ENCODE results near the gene NDUFA7. TPM values are rescaled to one million over a fixed set of nuclear protein-coding genes. Genes with fewer than 3 reads are reported as not detected.
A peak's percentile ranks its signal among the peaks of the same experiment; 100 is the strongest.

Gene NDUFA7
- total and polyA plus RNA-seq, 2 of the 13 experiments (the other 11 are each of a cell fraction or from before 2014, with no cell fraction given) = 64.5 to 71.5 TPM

DNA sequence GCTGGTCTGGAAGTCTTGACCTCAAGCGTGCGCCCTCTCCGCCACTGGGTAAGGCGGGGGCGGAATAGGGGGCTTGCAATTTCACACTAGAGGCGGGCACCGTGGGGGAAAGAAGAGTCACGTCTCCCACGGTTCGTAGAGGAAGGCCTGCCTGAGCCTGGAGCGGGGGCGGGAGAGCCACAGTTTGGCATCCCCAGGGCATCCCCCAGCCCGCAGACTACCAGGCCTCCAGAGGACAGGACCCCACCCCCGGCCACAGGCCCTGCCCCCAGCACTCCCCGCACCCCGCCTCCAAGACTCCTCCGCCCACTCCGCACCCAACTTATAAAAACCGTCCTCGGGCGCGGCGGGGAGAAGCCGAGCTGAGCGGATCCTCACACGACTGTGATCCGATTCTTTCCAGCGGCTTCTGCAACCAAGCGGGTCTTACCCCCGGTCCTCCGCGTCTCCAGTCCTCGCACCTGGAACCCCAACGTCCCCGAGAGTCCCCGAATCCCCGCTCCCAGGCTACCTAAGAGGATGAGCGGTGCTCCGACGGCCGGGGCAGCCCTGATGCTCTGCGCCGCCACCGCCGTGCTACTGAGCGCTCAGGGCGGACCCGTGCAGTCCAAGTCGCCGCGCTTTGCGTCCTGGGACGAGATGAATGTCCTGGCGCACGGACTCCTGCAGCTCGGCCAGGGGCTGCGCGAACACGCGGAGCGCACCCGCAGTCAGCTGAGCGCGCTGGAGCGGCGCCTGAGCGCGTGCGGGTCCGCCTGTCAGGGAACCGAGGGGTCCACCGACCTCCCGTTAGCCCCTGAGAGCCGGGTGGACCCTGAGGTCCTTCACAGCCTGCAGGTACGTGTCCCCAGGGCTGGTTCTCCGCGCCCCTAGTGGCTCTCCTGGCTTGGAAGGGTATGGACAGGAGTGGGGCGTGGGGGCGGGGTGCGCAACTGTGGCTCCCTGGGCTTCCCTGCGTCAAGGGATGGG lies 42.9 kb upstream of the NDUFA7 start, which contains the start of gene ANGPTL4 (continued):
- TF ChIP-seq ZNF687 (CRISPR knock-in tag; IDR thresholded peaks at IDR 0.05) = peak; percentile 93
- no peak for TF ChIP-seq HMG20A (CRISPR knock-in tag; IDR thresholded peaks at IDR 0.05; ENCODE audit: borderline replicate concordance)
- no peak for TF ChIP-seq ETV5 (CRISPR knock-in tag; IDR thresholded peaks at IDR 0.05; ENCODE audit: borderline replicate concordance)
- TF ChIP-seq RNF219 (CRISPR knock-in tag; IDR thresholded peaks at IDR 0.05) = no peak
- no peak for TF ChIP-seq SP2 (CRISPR knock-in tag; IDR thresholded peaks at IDR 0.05)
- TF ChIP-seq THAP7 (CRISPR knock-in tag; IDR thresholded peaks at IDR 0.05) = no peak
- TF ChIP-seq, protein P1, sequence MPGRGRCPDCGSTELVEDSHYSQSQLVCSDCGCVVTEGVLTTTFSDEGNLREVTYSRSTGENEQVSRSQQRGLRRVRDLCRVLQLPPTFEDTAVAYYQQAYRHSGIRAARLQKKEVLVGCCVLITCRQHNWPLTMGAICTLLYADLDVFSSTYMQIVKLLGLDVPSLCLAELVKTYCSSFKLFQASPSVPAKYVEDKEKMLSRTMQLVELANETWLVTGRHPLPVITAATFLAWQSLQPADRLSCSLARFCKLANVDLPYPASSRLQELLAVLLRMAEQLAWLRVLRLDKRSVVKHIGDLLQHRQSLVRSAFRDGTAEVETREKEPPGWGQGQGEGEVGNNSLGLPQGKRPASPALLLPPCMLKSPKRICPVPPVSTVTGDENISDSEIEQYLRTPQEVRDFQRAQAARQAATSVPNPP (CRISPR knock-in tag; IDR thresholded peaks at IDR 0.05) = no peak
- no peak for TF ChIP-seq ZNF7 (CRISPR knock-in tag; IDR thresholded peaks at IDR 0.05)
- TF ChIP-seq ZNF282 (IDR thresholded peaks at IDR 0.05; ENCODE audit: partially characterized antibody) = no peak
- TF ChIP-seq ZSCAN29 (CRISPR knock-in tag; conservative IDR thresholded peaks at IDR 0.05) = peak; percentile 68; the same call in 1 of the 2 replicates
- peak; percentile 49; the same call in 1 of the 2 replicates for TF ChIP-seq GABPB1 (CRISPR knock-in tag; IDR thresholded peaks at IDR 0.05)
- no peak for TF ChIP-seq ZFP37 (CRISPR knock-in tag; IDR thresholded peaks at IDR 0.05; ENCODE audit: borderline replicate concordance)
- TF ChIP-seq ZNF710 (CRISPR knock-in tag; IDR thresholded peaks at IDR 0.05; ENCODE audit: borderline replicate concordance) = no peak
- peak; percentile 73; the same call in 1 of the 2 replicates for TF ChIP-seq ZNF556 (CRISPR knock-in tag; IDR thresholded peaks at IDR 0.05; ENCODE audit: borderline replicate concordance)
- peak; percentile 79 for TF ChIP-seq AGO1 (IDR thresholded peaks at IDR 0.05; ENCODE audit: low read depth, low read length, poor library complexity, severe bottlenecking)
- TF ChIP-seq, protein P2, sequence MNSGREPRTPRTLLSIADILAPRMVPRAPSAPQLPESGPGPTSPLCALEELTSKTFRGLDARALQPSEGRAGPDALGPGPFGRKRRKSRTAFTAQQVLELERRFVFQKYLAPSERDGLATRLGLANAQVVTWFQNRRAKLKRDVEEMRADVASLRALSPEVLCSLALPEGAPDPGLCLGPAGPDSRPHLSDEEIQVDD (CRISPR knock-in tag; IDR thresholded peaks at IDR 0.05; ENCODE audit: borderline replicate concordance) = no peak
- TF ChIP-seq TBX3 (IDR thresholded peaks at IDR 0.05; ENCODE audit: borderline replicate concordance) = no peak

Data from HepG2 (cell line).